Erythroblast (primary cell): ENCODE results near the gene HTRA3.

Source experiments
- DNase-seq, 2 experiments: peaks; one replicate each; lab custom pipeline; 2025; lab: John Stamatoyannopoulos, UW
- GATA1 ChIP-seq: IDR thresholded peaks from 2 replicates; pipeline ENCODE4 v1.6.1; 2011; ENCODE audit warnings: low read depth, mild to moderate bottlenecking, control low read depth, low read length, moderate library complexity
- POLR2A ChIP-seq: IDR thresholded peaks from 2 replicates; pipeline ENCODE4 v1.6.1; 2011; ENCODE audit warnings: mild to moderate bottlenecking, low read length

HTRA3 gene

GRCh38 chr4:8280158-8280875 is 10.8 kb downstream of the HTRA3 start:
- TF ChIP-seq GATA1 (no peak), POLR2A (no peak)
- no peak for DNase-seq

GRCh38 chr4:8280876-8281440 is 11.4 kb downstream of the HTRA3 start:
- DNase-seq = no peak
- no peak for TF ChIP-seq POLR2A
- no peak for TF ChIP-seq GATA1

- no peak for TF ChIP-seq GATA1
- TF ChIP-seq POLR2A = no peak
These were observed 12.1 kb downstream of the HTRA3 start for GRCh38 chr4:8281519-8282133.

GRCh38 chr4:8282134-8282641 is 12.6 kb downstream of the HTRA3 start:
- no peak for DNase-seq
- no peak for TF ChIP-seq POLR2A
- no peak for TF ChIP-seq GATA1

More at GRCh38 chr4:8281519-8282133, 12.1 kb downstream of the HTRA3 start:
- no peak for DNase-seq

GRCh38 chr4:8282742-8283141 is 13.2 kb downstream of the HTRA3 start:
- TF ChIP-seq POLR2A (no peak), GATA1 (no peak)

GRCh38 chr4:8283161-8283560 is 13.6 kb downstream of the HTRA3 start:
- no peak for DNase-seq
- TF ChIP-seq GATA1 = no peak
- TF ChIP-seq POLR2A = no peak

More at GRCh38 chr4:8282742-8283141, 13.2 kb downstream of the HTRA3 start:
- no peak for DNase-seq

- TF ChIP-seq GATA1 (no peak), POLR2A (no peak)
- DNase-seq = no peak
These were observed 14.1 kb downstream of the HTRA3 start for GRCh38 chr4:8283631-8284121.

- TF ChIP-seq POLR2A (no peak), GATA1 (no peak)
These were observed 14.8 kb downstream of the HTRA3 start for GRCh38 chr4:8284391-8284790.

GRCh38 chr4:8285143-8285975 is 15.8 kb downstream of the HTRA3 start:
- TF ChIP-seq POLR2A = no peak
- no peak for DNase-seq

More at GRCh38 chr4:8284391-8284790, 14.8 kb downstream of the HTRA3 start:
- no peak for DNase-seq

GRCh38 chr4:8285976-8286718 is 16.6 kb downstream of the HTRA3 start:
- no peak for DNase-seq
- no peak for TF ChIP-seq GATA1
- no peak for TF ChIP-seq POLR2A

GRCh38 chr4:8286719-8287342 is 17.3 kb downstream of the HTRA3 start:
- TF ChIP-seq GATA1 (no peak), POLR2A (no peak)

More at GRCh38 chr4:8286719-8287342, 17.3 kb downstream of the HTRA3 start:
- no peak for DNase-seq
